ENCODE measurements around the gene DHRS12. TPM values are rescaled to one million over a fixed set of nuclear protein-coding genes. Genes with fewer than 3 reads are reported as not detected.

The DHRS12 gene
- polyA plus RNA-seq, 1 experiment: 5.6 TPM

- no peak for DNase-seq (ENCODE audit: low read depth)
- TF ChIP-seq, protein P1, sequence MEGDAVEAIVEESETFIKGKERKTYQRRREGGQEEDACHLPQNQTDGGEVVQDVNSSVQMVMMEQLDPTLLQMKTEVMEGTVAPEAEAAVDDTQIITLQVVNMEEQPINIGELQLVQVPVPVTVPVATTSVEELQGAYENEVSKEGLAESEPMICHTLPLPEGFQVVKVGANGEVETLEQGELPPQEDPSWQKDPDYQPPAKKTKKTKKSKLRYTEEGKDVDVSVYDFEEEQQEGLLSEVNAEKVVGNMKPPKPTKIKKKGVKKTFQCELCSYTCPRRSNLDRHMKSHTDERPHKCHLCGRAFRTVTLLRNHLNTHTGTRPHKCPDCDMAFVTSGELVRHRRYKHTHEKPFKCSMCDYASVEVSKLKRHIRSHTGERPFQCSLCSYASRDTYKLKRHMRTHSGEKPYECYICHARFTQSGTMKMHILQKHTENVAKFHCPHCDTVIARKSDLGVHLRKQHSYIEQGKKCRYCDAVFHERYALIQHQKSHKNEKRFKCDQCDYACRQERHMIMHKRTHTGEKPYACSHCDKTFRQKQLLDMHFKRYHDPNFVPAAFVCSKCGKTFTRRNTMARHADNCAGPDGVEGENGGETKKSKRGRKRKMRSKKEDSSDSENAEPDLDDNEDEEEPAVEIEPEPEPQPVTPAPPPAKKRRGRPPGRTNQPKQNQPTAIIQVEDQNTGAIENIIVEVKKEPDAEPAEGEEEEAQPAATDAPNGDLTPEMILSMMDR (IDR thresholded peaks at IDR 0.05; ENCODE audit: insufficient read depth, low read depth, low read length): no peak
- POLR2A ChIA-PET: no interaction called here
- no peaks in the 10 kb centered on the region for H3K36me3 ChIP-seq (ENCODE audit: control insufficient read depth, insufficient read depth, low read length)
- no peaks in the 10 kb centered on the region for H3K27me3 ChIP-seq (ENCODE audit: control insufficient read depth, insufficient read depth, low read length)
- CTCF ChIA-PET: interaction anchor here (0.6 kb wide), 1 partner anchor 271 kb away, joined by 3 read pairs; no protein-coding TSS in a partner anchor
- H3K4me3 ChIP-seq (ENCODE audit: low read depth, low read length): no peak overlapping the region
Observed at GRCh38 chr13:51721496-51721895, 82.5 kb downstream of the DHRS12 start.

GRCh38 chr13:51719394-51719793 is 84.6 kb downstream of the DHRS12 start:
- no peaks in the 10 kb centered on the region for H3K27me3 ChIP-seq (ENCODE audit: control insufficient read depth, insufficient read depth, low read length)
- ChIA-PET POLR2A (no interaction called here), CTCF (interaction anchor here (0.9 kb wide), 2 partner anchors 12 to 22 kb away, joined by 3 to 4 read pairs; no protein-coding TSS in a partner anchor)
- no peak overlapping the region for H3K4me3 ChIP-seq (ENCODE audit: low read depth, low read length)
- no peaks in the 10 kb centered on the region for H3K36me3 ChIP-seq (ENCODE audit: control insufficient read depth, insufficient read depth, low read length)
- DNase-seq (ENCODE audit: low read depth): no peak
- TF ChIP-seq, protein P1 (IDR thresholded peaks at IDR 0.05; ENCODE audit: insufficient read depth, low read depth, low read length): no peak

Other genes starting within 250 kb of the DHRS12 start
- gene WDFY2, start 219.7 kb downstream of the DHRS12 start, polyA plus RNA-seq (2011; rRNA removed): 4.3 and 5.6 TPM in 2 replicates
- not detected in 2 replicates for gene TMEM272, start 41.0 kb upstream of the DHRS12 start, polyA plus RNA-seq (2011; rRNA removed)
- gene CCDC70, start 57.8 kb upstream of the DHRS12 start, polyA plus RNA-seq (2011; rRNA removed): not detected in 2 replicates
- 1.9 and 2.5 TPM in 2 replicates for gene ATP7B, start 207.3 kb upstream of the DHRS12 start, polyA plus RNA-seq (2011; rRNA removed)
- gene ALG11, start 208.2 kb upstream of the DHRS12 start, polyA plus RNA-seq (2011; rRNA removed): 6.2 and 16.3 TPM in 2 replicates
- gene UTP14C, start 220.5 kb upstream of the DHRS12 start, polyA plus RNA-seq (2011; rRNA removed): 8.9 and 15.9 TPM in 2 replicates

Data from BJ (cell line).